ENCODE results near the gene HACD3. TPM values are rescaled to one million over a fixed set of nuclear protein-coding genes. Genes with fewer than 3 reads are reported as not detected.
A peak's percentile ranks its signal among the peaks of the same experiment; 100 is the strongest.

Gene HACD3
- total and polyA plus RNA-seq, 2 of the 13 experiments (the other 11 are each of a cell fraction or from before 2014, with no cell fraction given) = 73.6 to 161 TPM

- no peak for TF ChIP-seq TERF1 (CRISPR knock-in tag; IDR thresholded peaks at IDR 0.05)
- TF ChIP-seq ZNF629 (CRISPR knock-in tag; conservative IDR thresholded peaks at IDR 0.05) = peak; percentile 50
- TF ChIP-seq DZIP1 (CRISPR knock-in tag; IDR thresholded peaks at IDR 0.05) = peak; percentile 86; the same call in 1 of the 2 replicates
- peak; percentile 93 for TF ChIP-seq ZNF770 (CRISPR knock-in tag; IDR thresholded peaks at IDR 0.05)
- no peak for TF ChIP-seq PRPF4 (IDR thresholded peaks at IDR 0.05; ENCODE audit: low read depth, low read length, poor library complexity, severe bottlenecking)
- 0 out of 2 replicates have a peak, but pooled peaks have one; percentile 20 for TF ChIP-seq KLF13 (CRISPR knock-in tag; IDR thresholded peaks at IDR 0.05)
- peak; percentile 90 for TF ChIP-seq ZNF768 (CRISPR knock-in tag; IDR thresholded peaks at IDR 0.05)
- TF ChIP-seq, protein P1, sequence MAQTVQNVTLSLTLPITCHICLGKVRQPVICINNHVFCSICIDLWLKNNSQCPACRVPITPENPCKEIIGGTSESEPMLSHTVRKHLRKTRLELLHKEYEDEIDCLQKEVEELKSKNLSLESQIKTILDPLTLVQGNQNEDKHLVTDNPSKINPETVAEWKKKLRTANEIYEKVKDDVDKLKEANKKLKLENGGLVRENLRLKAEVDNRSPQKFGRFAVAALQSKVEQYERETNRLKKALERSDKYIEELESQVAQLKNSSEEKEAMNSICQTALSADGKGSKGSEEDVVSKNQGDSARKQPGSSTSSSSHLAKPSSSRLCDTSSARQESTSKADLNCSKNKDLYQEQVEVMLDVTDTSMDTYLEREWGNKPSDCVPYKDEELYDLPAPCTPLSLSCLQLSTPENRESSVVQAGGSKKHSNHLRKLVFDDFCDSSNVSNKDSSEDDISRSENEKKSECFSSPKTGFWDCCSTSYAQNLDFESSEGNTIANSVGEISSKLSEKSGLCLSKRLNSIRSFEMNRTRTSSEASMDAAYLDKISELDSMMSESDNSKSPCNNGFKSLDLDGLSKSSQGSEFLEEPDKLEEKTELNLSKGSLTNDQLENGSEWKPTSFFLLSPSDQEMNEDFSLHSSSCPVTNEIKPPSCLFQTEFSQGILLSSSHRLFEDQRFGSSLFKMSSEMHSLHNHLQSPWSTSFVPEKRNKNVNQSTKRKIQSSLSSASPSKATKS (CRISPR knock-in tag; IDR thresholded peaks at IDR 0.05) = no peak
- TF ChIP-seq FOSL1 (CRISPR knock-in tag; IDR thresholded peaks at IDR 0.05; ENCODE audit: borderline replicate concordance) = no peak
- peak; percentile 73 for TF ChIP-seq HNRNPLL (IDR thresholded peaks at IDR 0.05; ENCODE audit: low read depth, low read length, poor library complexity, severe bottlenecking)
- TF ChIP-seq AHR (CRISPR knock-in tag; IDR thresholded peaks at IDR 0.05) = peak; percentile 96
- TF ChIP-seq ZNF615 (CRISPR knock-in tag; IDR thresholded peaks at IDR 0.05; ENCODE audit: borderline replicate concordance) = peak; percentile 93; the same call in 1 of the 2 replicates
- peak; percentile 98 for TF ChIP-seq KDM4B (CRISPR knock-in tag; IDR thresholded peaks at IDR 0.05)
- no peak for TF ChIP-seq ZNF382 (CRISPR knock-in tag; IDR thresholded peaks at IDR 0.05; ENCODE audit: borderline replicate concordance)
- peak in 1 of 2 experiments; percentile 99; a peak in 2 of 4 replicates for TF ChIP-seq KLF16 (CRISPR knock-in tag; IDR thresholded peaks at IDR 0.05)
- peak; percentile 92 for TF ChIP-seq ZNF343 (CRISPR knock-in tag; IDR thresholded peaks at IDR 0.05)
- TF ChIP-seq ZNF660 (CRISPR knock-in tag; IDR thresholded peaks at IDR 0.05; ENCODE audit: borderline replicate concordance, low read depth) = no peak; the same call in 1 of the 2 replicates
- no peak; the same call in 1 of the 2 replicates for TF ChIP-seq ZNF83 (CRISPR knock-in tag; IDR thresholded peaks at IDR 0.05; ENCODE audit: borderline replicate concordance)
Measured at GRCh38 chr15:65610871-65611718, 80.8 kb downstream of the HACD3 start, which contains the start of gene INTS14 (continued).

Measured in HepG2 (cell line).